NCI-H1436 treated with DMSO at 0.1 percent for 48 hours (cell line): ENCODE data around the gene MEGF11.

ENCODE experiments used
- DNase-seq: peaks from one replicate; lab custom pipeline; 2025; lab: John Stamatoyannopoulos, UW

MEGF11 gene

DNA sequence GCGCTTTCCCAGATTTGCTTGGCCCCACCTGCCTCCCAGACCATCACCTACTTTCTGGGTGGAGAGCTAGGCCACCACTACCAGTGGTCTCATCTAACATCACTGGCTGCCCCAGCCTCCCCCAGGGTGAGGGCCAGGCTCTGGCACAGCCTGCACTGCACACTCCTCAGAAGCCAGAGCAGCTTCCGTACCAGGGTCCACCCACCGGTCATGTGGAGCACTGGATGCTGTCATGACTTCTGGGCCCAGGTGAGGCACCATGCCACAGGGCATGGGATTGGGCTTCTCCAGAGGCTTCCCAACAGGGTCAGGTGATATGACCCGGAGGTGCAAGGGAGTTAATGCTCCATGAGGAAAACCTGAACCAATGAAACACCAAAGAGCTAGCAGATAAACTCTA lies 14.0 kb downstream of the MEGF11 start:
- DNase-seq: no peak

DNA sequence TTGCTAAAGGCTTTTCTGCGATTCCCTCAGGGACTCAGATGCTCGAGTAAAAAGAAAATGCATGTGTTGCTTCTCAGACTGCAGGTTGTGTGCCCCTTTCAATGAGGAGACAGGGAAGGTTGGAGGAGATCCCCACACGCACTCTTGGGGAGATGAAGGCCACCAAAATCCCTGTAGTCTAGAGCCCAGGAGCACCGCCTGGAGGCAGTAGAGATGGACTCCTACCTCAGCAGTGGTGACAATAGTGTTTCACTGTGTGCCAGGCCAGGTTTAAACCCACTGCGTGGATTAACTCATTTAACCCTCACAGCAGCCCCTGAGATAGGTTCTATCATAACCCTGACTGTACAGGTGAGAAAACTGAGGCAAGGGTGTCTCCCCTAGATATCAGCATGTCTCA lies 15.2 kb downstream of the MEGF11 start:
- DNase-seq: no peak

DNA sequence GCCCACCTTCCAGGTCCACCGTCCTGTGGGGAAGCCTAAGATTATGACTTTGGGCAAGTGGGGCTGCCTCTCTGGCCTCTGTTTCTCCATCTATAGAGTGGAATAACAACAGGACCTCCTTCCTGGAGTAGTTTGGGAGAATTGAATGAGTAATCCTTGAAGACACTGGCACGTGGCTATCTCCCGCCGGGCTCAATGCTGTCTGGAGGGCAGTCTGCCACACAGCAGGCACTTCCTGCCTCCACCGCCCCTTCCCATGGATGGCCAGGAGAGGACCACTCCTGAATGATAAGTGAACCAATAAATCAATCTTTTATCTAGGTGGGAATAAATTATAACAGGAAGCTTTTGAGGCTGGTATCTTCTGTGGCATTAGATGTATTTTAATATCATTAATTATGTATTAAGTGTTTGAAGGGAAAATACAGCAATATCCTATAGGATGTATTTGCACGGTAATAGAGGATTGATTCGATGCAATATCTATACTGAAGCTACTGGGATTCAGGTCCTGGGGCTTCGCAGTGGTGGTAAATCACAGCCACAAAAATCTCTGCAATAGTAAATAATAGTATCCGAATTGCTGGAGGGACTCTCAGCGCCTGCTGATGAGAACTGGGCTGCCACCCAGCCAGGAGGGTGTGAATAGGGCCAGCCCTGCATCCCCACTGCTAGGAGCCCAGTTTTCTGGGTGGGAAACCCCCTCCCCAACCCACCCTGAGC lies 15.9 kb downstream of the MEGF11 start:
- no peak for DNase-seq

- no peak for DNase-seq
Measured at GRCh38 chr15:66236806-66237375, 16.7 kb downstream of the MEGF11 start.

DNA sequence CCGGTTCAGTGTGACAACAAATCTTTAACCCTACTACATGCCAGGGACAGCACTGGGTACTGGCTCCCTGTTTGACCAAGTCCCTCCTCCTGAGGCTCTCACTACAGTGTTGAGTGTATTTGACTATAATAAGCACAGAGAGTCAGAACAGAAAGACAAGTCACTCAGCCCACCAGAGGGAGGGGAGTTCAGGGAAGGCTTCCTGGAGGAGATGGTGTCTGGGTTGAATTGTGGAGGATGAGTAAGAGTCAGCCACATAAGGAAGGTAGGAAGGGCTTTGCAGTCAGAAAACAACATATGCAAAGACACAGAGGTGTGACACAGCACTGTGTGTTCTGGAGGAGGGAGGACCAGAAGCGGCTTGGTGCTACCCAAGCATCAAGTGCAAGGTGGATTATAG lies 17.7 kb downstream of the MEGF11 start:
- DNase-seq: no peak

DNA sequence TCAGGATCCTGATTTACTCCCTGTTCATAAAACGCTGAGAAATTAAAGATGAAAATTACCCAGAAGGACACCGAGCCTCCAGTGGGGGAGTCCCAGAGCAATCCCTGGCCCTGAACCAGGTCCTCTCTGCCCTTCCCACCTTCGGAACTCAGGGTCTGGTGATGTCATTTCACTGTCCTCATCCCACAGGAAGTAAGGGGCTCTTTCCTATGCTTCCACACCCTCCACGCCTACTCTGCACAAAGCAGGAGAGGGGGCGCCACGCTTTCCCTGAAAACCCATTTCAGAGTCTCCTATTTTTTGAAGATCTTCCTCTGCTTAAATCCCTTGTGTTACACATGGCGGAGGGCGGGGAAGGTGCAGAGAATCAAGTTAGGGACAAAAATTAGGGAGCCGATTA lies 18.8 kb downstream of the MEGF11 start:
- DNase-seq: no peak

DNA sequence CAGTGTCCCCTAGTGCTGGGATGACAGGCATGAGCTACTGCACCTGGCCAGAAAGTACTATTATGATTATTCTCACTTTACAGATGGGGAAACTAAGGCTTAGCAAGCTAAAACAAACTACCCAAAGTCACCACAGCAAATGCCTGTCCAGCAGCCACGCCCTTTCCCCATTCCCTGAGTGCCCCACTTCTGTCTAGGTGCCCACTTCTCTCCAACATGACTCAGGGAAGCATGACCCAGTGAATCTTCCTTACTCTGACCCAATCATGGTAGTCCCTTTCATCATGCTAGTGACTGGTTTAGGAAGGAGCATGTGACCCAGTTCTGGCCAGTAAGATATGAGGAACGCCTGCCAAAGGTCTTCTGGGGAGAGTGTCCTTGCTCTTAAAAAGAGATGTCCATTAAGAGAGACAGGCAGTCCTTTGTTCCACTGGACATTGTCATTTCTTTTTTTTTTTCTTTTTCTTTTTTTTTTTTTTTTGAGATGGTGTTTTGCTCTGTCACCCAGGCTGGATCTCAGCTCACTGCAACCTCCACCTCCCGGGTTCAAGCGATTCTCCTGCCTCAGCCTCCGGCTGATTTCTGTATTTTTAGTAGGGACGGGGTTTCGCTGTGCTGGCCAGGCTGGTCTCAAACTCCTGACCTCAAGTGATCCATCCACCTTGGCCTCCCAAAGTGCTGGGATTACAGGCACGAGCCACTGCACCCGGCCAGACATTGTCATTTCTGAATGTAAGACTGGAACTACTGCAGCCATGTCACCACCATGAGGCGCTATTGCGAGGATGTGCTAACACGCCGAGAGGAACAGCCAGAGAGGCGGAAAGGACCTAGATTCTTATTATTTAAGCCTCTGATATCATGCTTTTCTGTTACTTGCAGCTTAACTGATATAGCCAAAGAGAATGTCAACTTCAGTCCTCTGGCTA lies 19.8 kb downstream of the MEGF11 start:
- no peak for DNase-seq

GRCh38 chr15:66232267-66232625 lies 21.3 kb downstream of the MEGF11 start:
- no peak for DNase-seq

DNA sequence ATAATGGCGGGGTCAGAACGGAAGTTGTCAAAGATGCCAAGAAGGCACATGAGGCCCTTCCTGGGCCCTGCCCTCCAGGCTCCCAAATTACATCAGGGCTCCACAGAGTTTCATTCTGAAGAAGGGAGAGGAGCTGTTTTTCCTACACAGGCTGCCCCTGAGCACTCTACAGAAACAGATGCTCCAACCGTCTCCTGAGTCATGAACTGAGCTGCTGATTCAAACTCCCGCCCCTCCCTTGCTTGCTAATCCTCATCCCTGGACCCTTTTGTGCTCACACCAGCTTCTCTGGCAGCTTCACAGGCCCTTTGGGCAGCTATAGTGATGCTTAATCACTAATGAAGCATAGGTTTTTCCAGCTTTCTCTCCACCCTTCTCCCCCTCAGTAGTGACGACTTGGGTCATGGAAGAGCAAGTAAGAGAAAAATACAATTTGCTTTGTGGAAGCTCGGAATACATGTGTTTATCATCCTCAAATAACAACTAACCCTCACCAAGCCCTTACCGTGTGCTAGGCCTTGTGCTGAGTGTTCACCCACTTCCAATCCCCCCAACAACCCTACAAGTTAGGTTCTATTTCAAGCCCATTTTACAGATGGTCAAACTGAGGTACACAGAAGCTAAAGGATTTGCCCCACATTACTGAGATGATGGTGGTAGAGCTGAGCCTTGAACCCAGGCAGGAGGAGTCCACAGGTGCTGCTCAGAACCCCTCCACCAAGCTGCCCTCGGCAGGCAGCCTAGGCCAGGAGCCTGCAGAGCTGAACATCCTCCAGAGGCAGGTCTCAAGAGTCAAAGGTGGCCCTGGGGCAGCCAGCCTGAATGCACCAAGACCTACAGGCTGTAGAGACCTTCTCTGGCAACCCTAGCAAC lies 21.9 kb downstream of the MEGF11 start:
- DNase-seq: no peak

GRCh38 chr15:66229790-66230465 lies 23.6 kb downstream of the MEGF11 start:
- no peak for DNase-seq

DNA sequence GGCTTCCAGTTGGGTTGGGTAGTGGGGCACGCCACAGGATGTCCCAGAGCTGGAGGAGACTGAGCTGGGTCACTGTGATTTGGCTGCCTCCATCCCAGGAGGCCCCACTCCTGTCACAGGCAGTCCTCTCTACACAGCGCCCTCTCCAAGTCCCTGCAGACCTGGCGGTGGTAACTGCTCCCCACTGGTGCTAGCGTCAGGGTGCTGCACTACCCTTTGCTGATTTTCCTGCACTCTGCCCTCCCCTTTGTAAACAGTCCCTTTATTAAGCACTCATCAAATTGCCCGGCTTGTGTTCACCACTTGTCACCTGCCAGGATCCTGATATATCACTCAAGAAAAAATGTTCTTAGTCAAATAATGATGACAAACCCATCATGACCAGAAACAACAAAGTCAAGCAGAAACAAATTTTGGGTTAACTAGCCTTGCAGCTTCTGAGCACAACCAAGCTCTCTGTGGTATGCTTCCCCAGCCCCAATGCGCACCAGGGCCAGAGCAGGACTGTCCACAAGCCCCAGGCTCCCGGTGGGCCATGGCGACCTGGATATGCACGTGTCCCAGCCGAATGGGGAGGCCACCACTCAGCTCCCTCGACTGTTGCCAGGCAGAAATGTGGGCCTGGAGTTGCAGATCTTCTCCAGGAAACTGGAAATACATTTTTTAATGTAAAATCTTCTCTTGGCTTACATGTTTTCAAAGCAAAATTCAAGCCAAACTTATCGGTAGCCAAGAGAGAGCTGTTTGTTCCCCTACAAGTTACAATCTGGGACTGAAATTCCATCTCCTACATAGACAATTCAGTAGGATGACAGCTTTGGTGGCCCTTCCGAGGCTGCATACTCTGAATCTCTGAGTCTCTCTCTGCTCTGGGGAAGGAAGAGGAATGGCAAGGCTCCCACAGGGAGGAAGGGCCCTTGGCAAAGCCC lies 24.5 kb downstream of the MEGF11 start:
- DNase-seq: no peak

GRCh38 chr15:66226736-66227135 lies 26.8 kb downstream of the MEGF11 start:
- DNase-seq: no peak

DNA sequence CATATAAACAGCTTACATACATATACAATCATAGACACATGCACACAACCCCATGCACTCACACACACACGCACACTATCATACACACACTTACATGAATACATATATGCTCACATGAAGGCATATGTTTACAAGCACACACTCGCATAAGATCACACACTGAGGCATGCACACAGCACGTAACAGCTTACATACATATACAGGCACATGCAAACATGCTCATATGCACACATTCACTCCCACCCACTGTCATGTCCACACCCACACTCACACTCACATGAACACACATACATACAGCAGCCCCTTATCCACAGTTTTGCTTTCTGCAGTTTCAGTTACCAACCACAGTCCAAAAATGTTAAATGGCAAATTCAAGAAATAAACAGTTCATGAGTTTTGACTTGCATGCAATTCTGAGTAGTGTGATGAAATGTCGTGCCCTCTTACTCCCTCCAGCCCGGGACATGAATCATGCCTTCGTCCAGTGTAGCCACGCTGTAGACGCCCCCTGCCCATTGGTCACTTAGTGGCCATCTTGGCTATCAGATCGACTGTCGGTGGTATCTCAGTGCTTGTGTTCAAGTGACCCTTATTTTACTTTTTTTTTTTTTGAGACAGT lies 27.8 kb downstream of the MEGF11 start:
- no peak for DNase-seq

DNA sequence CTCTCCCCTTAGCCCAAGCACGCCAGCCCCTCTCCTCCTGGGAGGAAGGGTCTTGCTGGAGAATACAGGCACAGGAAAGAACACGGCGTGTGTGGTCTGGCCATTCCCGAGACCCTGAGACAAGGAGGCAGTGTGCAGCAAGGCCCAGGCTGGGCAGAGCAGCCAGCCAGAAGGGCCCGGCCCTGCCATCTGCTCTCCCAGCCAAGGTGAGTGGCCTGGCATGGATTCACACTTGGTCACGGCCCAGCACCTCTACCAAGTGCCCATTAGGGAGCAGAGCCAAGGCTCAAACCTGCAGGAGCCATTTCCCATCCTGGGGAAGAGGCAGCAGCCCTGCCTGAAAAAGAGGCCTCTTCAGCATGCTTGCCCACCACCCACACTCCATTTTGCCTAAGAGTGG lies 28.6 kb downstream of the MEGF11 start:
- DNase-seq: no peak

GRCh38 chr15:66222273-66223198 lies 31.0 kb downstream of the MEGF11 start:
- DNase-seq: no peak

GRCh38 chr15:66221126-66221525 lies 32.4 kb downstream of the MEGF11 start:
- DNase-seq: no peak

GRCh38 chr15:66220601-66221000 lies 32.9 kb downstream of the MEGF11 start:
- DNase-seq: no peak

DNA sequence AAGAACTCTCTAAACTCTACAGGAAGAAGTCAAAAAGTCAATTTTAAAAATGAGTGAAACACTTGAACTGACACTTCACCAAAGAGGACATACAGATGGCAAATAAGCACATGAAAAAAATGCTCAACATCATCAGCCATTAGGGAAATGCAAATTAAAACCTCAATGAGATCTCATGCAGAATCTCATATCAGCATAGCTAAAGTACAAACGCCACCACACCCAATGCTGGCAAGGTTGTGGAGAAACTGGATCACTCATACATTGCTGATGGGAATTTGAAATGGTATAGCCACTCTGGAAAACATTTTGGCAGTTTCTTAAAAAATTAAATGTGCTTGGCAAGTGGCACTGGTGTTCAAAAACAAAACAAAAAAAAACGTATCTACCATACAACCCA lies 34.2 kb downstream of the MEGF11 start:
- no peak for DNase-seq

DNA sequence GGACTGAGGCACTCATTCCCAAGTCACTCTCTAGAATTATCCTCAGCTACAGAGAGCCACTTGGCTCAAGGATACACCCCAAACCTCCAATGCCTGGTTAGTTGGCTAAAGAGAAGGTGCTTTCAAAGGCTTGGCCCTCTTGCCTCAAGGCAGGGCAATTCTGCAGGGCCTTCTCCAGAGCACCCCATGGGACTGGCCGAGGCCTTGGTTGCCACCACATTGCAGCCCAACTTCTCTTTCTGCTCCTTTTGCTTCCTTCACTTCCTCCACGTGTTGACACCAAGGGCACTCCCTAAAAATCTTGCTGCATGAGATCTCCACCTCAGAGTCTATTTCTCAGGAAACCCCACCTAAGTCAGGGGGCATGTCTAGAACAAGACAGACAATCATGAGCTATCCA lies 36.7 kb downstream of the MEGF11 start:
- DNase-seq: no peak
